ENCODE measurements around the gene ENPEP.

GRCh38 chr4:110613745-110614144 is 137.8 kb downstream of the ENPEP start:
- TF ChIP-seq CTCF (IDR thresholded peaks at IDR 0.05; ENCODE audit: poor library complexity) (no peak), EZH2 (IDR thresholded peaks at IDR 0.05; ENCODE audit: borderline replicate concordance) (no peak), EZH2phosphoT487 (IDR thresholded peaks at IDR 0.05; ENCODE audit: low read depth, severe bottlenecking, unreplicated experiment) (no peak)

Measured in hepatocyte (in vitro differentiated cells).